ENCODE results near the gene MED25. TPM values are rescaled to one million over a fixed set of nuclear protein-coding genes. Genes with fewer than 3 reads are reported as not detected.
A peak's percentile ranks its signal among the peaks of the same experiment; 100 is the strongest.

MED25 gene
- total RNA-seq (2014; rRNA removed; shearing (Covaris generic)) = 47.1 and 58.6 TPM in 2 replicates
- polyA plus RNA-seq (2016; fragmentation: Nextera tagmentation; extraction: Ambion mirVana) = 45.6 and 46.4 TPM in 2 replicates
- long read RNA-seq, partial matches to known transcripts = 1 of 5 reads
- long read RNA-seq, other reads (novel, unspliced or antisense) = 2 of 5 reads

DNA sequence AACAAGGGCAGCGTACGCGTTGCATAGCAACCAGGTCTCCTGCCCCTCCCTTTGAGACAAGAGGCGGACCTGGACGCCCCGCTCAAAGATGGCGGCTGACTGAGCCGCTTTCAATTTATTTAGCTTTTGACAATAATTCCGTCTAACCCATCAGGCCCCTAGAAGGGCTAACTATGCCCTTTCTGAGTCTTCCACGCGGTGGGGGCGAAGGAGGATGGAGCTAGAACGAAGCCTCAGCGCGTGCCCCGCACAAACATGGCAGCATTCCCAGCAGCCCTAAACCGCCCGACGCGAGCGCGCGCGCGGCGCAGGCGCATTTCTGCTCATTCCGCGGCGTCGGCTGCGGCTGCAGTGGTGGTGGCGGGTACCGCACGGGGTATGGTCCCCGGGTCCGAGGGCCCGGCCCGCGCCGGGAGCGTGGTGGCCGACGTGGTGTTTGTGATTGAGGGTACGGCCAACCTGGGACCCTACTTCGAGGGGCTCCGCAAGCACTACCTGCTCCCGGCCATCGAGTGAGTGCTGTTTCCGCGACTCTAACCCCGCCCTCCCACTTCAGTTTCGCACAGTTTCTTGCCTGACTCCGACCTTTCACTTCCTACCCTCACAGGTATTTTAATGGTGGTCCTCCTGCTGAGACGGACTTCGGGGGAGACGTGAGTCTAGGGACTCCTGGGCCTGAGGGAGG lies at the start of gene MED25:
TSS of gene MED25 (plus strand) at position 326 of the 685 bp plus-strand sequence. CDS start at position 379, 53 bp downstream.
- H3K9me3 Mint-ChIP-seq = no peaks in the 10 kb centered on the region
- Histone ChIP-seq H3K27me3 (ENCODE audit: insufficient read depth) (no peaks in the 10 kb centered on the region), H3K4me2 (peak within 1 kb of the TSS; percentile 95), H3K36me3 (ENCODE audit: insufficient read depth) (peaks cover under 1% of the 10 kb centered on the region; the same call in 1 of the 2 replicates), H3K4me1 (ENCODE audit: insufficient read depth) (peaks cover 4% of the 10 kb centered on the region; the same call in 1 of the 2 replicates), H3K4me3 (peak within 1 kb of the TSS; percentile 98), H3K79me2 (replicated peaks; ENCODE audit: insufficient read depth) (peaks cover 25% of the 10 kb centered on the region), H3K9me2 (ENCODE audit: insufficient read depth) (no peaks in the 10 kb centered on the region), H3K27ac (ENCODE audit: low read depth) (peak within 1 kb of the TSS; percentile 88), H3F3A (replicated peaks; ENCODE audit: low read depth) (no peaks in the 10 kb centered on the region; the same call in 1 of the 2 replicates), H2AFZ (peak within 1 kb of the TSS; percentile 84), H4K20me1 (replicated peaks; ENCODE audit: insufficient read depth) (no peaks in the 10 kb centered on the region)
- H3K36me3 Mint-ChIP-seq (ENCODE audit: low read depth) = peaks cover 6% of the 10 kb centered on the region
- H3K27me3 Mint-ChIP-seq (ENCODE audit: insufficient read depth, low read depth, poor library complexity) = peaks cover 20% of the 10 kb centered on the region
- peak within 1 kb of the TSS; percentile 100 for H3K27ac Mint-ChIP-seq
- peak within 1 kb of the TSS; percentile 97 for H3K4me3 Mint-ChIP-seq
- TF ChIP-seq NANOG (IDR thresholded peaks at IDR 0.05; ENCODE audit: borderline replicate concordance) = no peak
- TF ChIP-seq, protein P1, sequence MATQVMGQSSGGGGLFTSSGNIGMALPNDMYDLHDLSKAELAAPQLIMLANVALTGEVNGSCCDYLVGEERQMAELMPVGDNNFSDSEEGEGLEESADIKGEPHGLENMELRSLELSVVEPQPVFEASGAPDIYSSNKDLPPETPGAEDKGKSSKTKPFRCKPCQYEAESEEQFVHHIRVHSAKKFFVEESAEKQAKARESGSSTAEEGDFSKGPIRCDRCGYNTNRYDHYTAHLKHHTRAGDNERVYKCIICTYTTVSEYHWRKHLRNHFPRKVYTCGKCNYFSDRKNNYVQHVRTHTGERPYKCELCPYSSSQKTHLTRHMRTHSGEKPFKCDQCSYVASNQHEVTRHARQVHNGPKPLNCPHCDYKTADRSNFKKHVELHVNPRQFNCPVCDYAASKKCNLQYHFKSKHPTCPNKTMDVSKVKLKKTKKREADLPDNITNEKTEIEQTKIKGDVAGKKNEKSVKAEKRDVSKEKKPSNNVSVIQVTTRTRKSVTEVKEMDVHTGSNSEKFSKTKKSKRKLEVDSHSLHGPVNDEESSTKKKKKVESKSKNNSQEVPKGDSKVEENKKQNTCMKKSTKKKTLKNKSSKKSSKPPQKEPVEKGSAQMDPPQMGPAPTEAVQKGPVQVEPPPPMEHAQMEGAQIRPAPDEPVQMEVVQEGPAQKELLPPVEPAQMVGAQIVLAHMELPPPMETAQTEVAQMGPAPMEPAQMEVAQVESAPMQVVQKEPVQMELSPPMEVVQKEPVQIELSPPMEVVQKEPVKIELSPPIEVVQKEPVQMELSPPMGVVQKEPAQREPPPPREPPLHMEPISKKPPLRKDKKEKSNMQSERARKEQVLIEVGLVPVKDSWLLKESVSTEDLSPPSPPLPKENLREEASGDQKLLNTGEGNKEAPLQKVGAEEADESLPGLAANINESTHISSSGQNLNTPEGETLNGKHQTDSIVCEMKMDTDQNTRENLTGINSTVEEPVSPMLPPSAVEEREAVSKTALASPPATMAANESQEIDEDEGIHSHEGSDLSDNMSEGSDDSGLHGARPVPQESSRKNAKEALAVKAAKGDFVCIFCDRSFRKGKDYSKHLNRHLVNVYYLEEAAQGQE (IDR thresholded peaks at IDR 0.05; ENCODE audit: unreplicated experiment) = no peak
- peak; percentile 98 for TF ChIP-seq POLR2AphosphoS5 (IDR thresholded peaks at IDR 0.05; ENCODE audit: low read depth)
- TF ChIP-seq, protein P2, sequence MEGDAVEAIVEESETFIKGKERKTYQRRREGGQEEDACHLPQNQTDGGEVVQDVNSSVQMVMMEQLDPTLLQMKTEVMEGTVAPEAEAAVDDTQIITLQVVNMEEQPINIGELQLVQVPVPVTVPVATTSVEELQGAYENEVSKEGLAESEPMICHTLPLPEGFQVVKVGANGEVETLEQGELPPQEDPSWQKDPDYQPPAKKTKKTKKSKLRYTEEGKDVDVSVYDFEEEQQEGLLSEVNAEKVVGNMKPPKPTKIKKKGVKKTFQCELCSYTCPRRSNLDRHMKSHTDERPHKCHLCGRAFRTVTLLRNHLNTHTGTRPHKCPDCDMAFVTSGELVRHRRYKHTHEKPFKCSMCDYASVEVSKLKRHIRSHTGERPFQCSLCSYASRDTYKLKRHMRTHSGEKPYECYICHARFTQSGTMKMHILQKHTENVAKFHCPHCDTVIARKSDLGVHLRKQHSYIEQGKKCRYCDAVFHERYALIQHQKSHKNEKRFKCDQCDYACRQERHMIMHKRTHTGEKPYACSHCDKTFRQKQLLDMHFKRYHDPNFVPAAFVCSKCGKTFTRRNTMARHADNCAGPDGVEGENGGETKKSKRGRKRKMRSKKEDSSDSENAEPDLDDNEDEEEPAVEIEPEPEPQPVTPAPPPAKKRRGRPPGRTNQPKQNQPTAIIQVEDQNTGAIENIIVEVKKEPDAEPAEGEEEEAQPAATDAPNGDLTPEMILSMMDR (conservative IDR thresholded peaks at IDR 0.05; ENCODE audit: low read depth in 2 of 2) = no peak
- TF ChIP-seq JUNB (IDR thresholded peaks at IDR 0.05; ENCODE audit: unreplicated experiment) = no peak
- no peak for TF ChIP-seq EZH2phosphoT487 (IDR thresholded peaks at IDR 0.05; ENCODE audit: unreplicated experiment)
- TF ChIP-seq ZNF114 (CRISPR knock-in tag; IDR thresholded peaks at IDR 0.05) = no peak
- TF ChIP-seq, protein P3, sequence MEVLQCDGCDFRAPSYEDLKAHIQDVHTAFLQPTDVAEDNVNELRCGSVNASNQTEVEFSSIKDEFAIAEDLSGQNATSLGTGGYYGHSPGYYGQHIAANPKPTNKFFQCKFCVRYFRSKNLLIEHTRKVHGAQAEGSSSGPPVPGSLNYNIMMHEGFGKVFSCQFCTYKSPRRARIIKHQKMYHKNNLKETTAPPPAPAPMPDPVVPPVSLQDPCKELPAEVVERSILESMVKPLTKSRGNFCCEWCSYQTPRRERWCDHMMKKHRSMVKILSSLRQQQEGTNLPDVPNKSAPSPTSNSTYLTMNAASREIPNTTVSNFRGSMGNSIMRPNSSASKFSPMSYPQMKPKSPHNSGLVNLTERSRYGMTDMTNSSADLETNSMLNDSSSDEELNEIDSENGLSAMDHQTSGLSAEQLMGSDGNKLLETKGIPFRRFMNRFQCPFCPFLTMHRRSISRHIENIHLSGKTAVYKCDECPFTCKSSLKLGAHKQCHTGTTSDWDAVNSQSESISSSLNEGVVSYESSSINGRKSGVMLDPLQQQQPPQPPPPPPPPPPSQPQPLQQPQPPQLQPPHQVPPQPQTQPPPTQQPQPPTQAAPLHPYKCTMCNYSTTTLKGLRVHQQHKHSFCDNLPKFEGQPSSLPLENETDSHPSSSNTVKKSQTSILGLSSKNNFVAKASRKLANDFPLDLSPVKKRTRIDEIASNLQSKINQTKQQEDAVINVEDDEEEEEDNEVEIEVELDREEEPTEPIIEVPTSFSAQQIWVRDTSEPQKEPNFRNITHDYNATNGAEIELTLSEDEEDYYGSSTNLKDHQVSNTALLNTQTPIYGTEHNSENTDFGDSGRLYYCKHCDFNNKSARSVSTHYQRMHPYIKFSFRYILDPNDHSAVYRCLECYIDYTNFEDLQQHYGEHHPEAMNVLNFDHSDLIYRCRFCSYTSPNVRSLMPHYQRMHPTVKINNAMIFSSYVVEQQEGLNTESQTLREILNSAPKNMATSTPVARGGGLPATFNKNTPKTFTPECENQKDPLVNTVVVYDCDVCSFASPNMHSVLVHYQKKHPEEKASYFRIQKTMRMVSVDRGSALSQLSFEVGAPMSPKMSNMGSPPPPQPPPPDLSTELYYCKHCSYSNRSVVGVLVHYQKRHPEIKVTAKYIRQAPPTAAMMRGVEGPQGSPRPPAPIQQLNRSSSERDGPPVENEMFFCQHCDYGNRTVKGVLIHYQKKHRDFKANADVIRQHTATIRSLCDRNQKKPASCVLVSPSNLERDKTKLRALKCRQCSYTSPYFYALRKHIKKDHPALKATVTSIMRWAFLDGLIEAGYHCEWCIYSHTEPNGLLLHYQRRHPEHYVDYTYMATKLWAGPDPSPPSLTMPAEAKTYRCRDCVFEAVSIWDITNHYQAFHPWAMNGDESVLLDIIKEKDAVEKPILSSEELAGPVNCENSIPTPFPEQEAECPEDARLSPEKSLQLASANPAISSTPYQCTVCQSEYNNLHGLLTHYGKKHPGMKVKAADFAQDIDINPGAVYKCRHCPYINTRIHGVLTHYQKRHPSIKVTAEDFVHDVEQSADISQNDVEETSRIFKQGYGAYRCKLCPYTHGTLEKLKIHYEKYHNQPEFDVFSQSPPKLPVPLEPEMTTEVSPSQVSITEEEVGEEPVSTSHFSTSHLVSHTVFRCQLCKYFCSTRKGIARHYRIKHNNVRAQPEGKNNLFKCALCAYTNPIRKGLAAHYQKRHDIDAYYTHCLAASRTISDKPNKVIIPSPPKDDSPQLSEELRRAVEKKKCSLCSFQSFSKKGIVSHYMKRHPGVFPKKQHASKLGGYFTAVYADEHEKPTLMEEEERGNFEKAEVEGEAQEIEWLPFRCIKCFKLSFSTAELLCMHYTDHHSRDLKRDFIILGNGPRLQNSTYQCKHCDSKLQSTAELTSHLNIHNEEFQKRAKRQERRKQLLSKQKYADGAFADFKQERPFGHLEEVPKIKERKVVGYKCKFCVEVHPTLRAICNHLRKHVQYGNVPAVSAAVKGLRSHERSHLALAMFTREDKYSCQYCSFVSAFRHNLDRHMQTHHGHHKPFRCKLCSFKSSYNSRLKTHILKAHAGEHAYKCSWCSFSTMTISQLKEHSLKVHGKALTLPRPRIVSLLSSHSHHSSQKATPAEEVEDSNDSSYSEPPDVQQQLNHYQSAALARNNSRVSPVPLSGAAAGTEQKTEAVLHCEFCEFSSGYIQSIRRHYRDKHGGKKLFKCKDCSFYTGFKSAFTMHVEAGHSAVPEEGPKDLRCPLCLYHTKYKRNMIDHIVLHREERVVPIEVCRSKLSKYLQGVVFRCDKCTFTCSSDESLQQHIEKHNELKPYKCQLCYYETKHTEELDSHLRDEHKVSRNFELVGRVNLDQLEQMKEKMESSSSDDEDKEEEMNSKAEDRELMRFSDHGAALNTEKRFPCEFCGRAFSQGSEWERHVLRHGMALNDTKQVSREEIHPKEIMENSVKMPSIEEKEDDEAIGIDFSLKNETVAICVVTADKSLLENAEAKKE (CRISPR knock-in tag; IDR thresholded peaks at IDR 0.05) = no peak
- peak; percentile 5; the same call in 1 of the 2 replicates for TF ChIP-seq CREB1 (CRISPR knock-in tag; IDR thresholded peaks at IDR 0.05; ENCODE audit: low read depth)
- TF ChIP-seq STAT1 (IDR thresholded peaks at IDR 0.05; ENCODE audit: unreplicated experiment) = no peak
- TF ChIP-seq EZH2 (IDR thresholded peaks at IDR 0.05; ENCODE audit: low read depth, unreplicated experiment) = no peak
- TF ChIP-seq, protein P4, sequence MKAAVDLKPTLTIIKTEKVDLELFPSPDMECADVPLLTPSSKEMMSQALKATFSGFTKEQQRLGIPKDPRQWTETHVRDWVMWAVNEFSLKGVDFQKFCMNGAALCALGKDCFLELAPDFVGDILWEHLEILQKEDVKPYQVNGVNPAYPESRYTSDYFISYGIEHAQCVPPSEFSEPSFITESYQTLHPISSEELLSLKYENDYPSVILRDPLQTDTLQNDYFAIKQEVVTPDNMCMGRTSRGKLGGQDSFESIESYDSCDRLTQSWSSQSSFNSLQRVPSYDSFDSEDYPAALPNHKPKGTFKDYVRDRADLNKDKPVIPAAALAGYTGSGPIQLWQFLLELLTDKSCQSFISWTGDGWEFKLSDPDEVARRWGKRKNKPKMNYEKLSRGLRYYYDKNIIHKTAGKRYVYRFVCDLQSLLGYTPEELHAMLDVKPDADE (IDR thresholded peaks at IDR 0.05) = peak; percentile 60
- TF ChIP-seq ZNF331 (CRISPR knock-in tag; IDR thresholded peaks at IDR 0.05; ENCODE audit: low read depth) = no peak
- ATAC-seq = peak; percentile 87
- DNase-seq (ENCODE audit: low spot score) = peak; percentile 90
- peaks cover 11% of the 10 kb centered on the region for H3K4me1 Mint-ChIP-seq

Measured in GM23338 (cell line).